Tibial nerve (tissue), 4 donors: ENCODE measurements around the gene TGFA. TPM values are rescaled to one million over a fixed set of nuclear protein-coding genes. Genes with fewer than 3 reads are reported as not detected.

Source experiments
- DNase-seq, 2 donors: peaks; one replicate each; pipeline ENCODE4 v3.0.0-alpha.2; 2019; ENCODE audit warnings: low spot score in 2 of 2
- H3K27ac ChIP-seq, 4 donors: fragments of 200-600 bp; sonication (generic) in 3 of 4; one replicate each; pipeline ENCODE4 v1.5.1; 2017 to 2019; ENCODE audit warnings: mild to moderate bottlenecking in 1 of 4
- H3K27me3 ChIP-seq, 2 donors: fragments of 200-600 bp; sonication (generic) in 1 of 2; one replicate each; pipeline versions ENCODE4 v1.5.1 to v1.6.0; 2017 to 2019
- H3K36me3 ChIP-seq, 3 donors: fragments of 200-600 bp; sonication (generic); one replicate each; pipeline ENCODE4 v1.5.1; 2018 to 2019
- H3K4me1 ChIP-seq, 4 donors: fragments of 200-600 bp; sonication (generic) in 3 of 4; one replicate each; pipeline ENCODE4 v1.5.1; 2017 to 2019
- H3K4me3 ChIP-seq, 4 donors: fragments of 200-600 bp; sonication (generic) in 3 of 4; one replicate each; pipeline ENCODE4 v1.5.1; 2017 to 2019; ENCODE audit warnings: mild to moderate bottlenecking in 1 of 4, moderate library complexity in 1 of 4
- H3K9me3 ChIP-seq, 4 donors: fragments of 200-600 bp; sonication (generic) in 3 of 4; one replicate each; pipeline ENCODE4 v1.5.1; 2017 to 2019
- CTCF ChIP-seq, 5 experiments: fragments of 200-600 bp in 3 of 5; fragments of 450-650 bp in 2 of 5; sonication (generic) in 3 of 5; IDR thresholded peaks; one replicate each; pipeline ENCODE4 v1.5.1; 2016 to 2019; ENCODE audit warnings: antibody characterized with exemption in 5 of 5, mild to moderate bottlenecking in 3 of 5, moderate library complexity in 2 of 5
- EP300 ChIP-seq, 2 donors: sonication (generic); formaldehyde crosslinking; IDR thresholded peaks; one replicate each; pipeline ENCODE4 v1.6.1; 2017; ENCODE audit warnings: antibody characterized with exemption in 2 of 2, mild to moderate bottlenecking in 1 of 2
- POLR2A ChIP-seq, 2 donors: fragments of 450-650 bp; IDR thresholded peaks; one replicate each; pipeline ENCODE4 v1.6.1; 2017; ENCODE audit warnings: antibody characterized with exemption in 2 of 2, mild to moderate bottlenecking in 2 of 2, moderate library complexity in 2 of 2
- WGBS, 2 donors: methylation state at CpG; one replicate each; pipeline ENCODE4 v1.1.5; 2018; 5-methylcytosine and 5-hydroxymethylcytosine counted together
- total RNA-seq, 4 donors: library from RNA; depleted of rRNA; stranded (reverse); fragments of >200 nt; gene quantifications; one replicate each; pipeline ENCODE4 v1.1.0, GENCODE V29; 2016

Gene TGFA
- total RNA-seq, 4 donors from 2014 or later = 3.0 to 12.6 (median 9.6) TPM

GRCh38 chr2:70431716-70432347 lies 121.8 kb downstream of the TGFA start:
- Histone ChIP-seq H3K4me1 (no peaks in the 10 kb centered on the region), H3K36me3 (no peaks in the 10 kb centered on the region), H3K9me3 (peaks cover 0 to 3% (median 0%) of the 10 kb centered on the region in 4 donors), H3K27me3 (no peaks in the 10 kb centered on the region), H3K4me3 (no peak overlapping the region), H3K27ac (no peak overlapping the region)
- TF ChIP-seq CTCF (IDR thresholded peaks at IDR 0.05) = no peak
- TF ChIP-seq EP300 (IDR thresholded peaks at IDR 0.05) = no peak
- TF ChIP-seq POLR2A (IDR thresholded peaks at IDR 0.05) = no peak
- DNase-seq = no peak
- WGBS, 2 donors = 53 to 67% methylated on average over 4 of the region's 4 CpGs

- no peaks in the 10 kb centered on the region for H3K36me3 ChIP-seq
- H3K27me3 ChIP-seq = no peaks in the 10 kb centered on the region
- H3K27ac ChIP-seq = no peak overlapping the region
- H3K9me3 ChIP-seq = no peaks in the 10 kb centered on the region
- no peak overlapping the region for H3K4me3 ChIP-seq
- no peaks in the 10 kb centered on the region for H3K4me1 ChIP-seq
- TF ChIP-seq CTCF (IDR thresholded peaks at IDR 0.05) (no peak), POLR2A (IDR thresholded peaks at IDR 0.05) (no peak), EP300 (IDR thresholded peaks at IDR 0.05) (no peak)
- WGBS, 2 donors = 92 to 100% methylated on average over 2 of the region's 2 CpGs
- DNase-seq = no peak
These were observed 127.3 kb downstream of the TGFA start for GRCh38 chr2:70426341-70426740.

- Histone ChIP-seq H3K36me3 (no peaks in the 10 kb centered on the region), H3K27me3 (no peaks in the 10 kb centered on the region), H3K4me3 (no peak overlapping the region), H3K27ac (no peak overlapping the region), H3K4me1 (no peaks in the 10 kb centered on the region), H3K9me3 (no peaks in the 10 kb centered on the region)
- TF ChIP-seq CTCF (IDR thresholded peaks at IDR 0.05) (no peak), POLR2A (IDR thresholded peaks at IDR 0.05) (no peak), EP300 (IDR thresholded peaks at IDR 0.05) (no peak)
- no peak for DNase-seq
- WGBS, 2 donors = 70 to 83% methylated on average over 5 to 7 of the region's 7 CpGs
These were observed 127.8 kb downstream of the TGFA start for GRCh38 chr2:70425682-70426301.

- Histone ChIP-seq H3K27ac (no peak overlapping the region), H3K36me3 (no peaks in the 10 kb centered on the region), H3K4me3 (no peak overlapping the region), H3K27me3 (no peaks in the 10 kb centered on the region), H3K4me1 (no peaks in the 10 kb centered on the region), H3K9me3 (no peaks in the 10 kb centered on the region)
- no peak for TF ChIP-seq CTCF (IDR thresholded peaks at IDR 0.05)
- no peak for TF ChIP-seq EP300 (IDR thresholded peaks at IDR 0.05)
- TF ChIP-seq POLR2A (IDR thresholded peaks at IDR 0.05) = no peak
- DNase-seq = no peak
- 62 to 69% methylated on average over 8 of the region's 8 CpGs for WGBS, 2 donors
These were observed 132.9 kb downstream of the TGFA start for GRCh38 chr2:70420740-70421139.

- TF ChIP-seq EP300 (IDR thresholded peaks at IDR 0.05) (no peak), POLR2A (IDR thresholded peaks at IDR 0.05) (no peak), CTCF (IDR thresholded peaks at IDR 0.05) (no peak)
- H3K4me3 ChIP-seq = no peak overlapping the region
- no peak overlapping the region for H3K27ac ChIP-seq
- H3K9me3 ChIP-seq = no peaks in the 10 kb centered on the region
- no peak for DNase-seq
- no peaks in the 10 kb centered on the region for H3K27me3 ChIP-seq
- WGBS, 2 donors = 15 to 41% methylated on average over 4 of the region's 4 CpGs
- no peaks in the 10 kb centered on the region for H3K4me1 ChIP-seq
- H3K36me3 ChIP-seq = no peaks in the 10 kb centered on the region
These were observed 133.5 kb downstream of the TGFA start for GRCh38 chr2:70420143-70420542.
